ENCODE data around the gene GNAI3.

DNA sequence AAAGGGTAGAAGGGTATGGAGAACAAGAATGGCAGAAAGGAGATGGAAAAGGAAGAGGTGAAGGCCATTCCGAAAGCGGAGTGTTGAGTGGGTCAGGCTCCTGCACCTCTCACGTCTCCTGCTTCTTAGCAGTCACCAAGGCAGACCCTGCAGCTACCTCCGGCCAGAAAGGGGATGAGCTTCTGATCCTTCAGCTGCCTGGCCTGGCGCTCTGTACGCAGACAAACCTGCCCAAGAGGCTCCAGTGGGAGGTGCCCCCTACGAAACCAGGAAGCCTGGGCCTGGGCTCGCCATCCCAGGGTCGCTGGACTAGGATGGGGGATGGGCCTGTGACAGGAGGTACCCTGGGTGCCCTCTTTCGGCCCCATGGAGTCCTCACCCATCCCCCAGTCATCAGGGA is 5.8 kb upstream of the GNAI3 start:
- TF ChIP-seq CTCF (tag by site-specific recombination; IDR thresholded peaks at IDR 0.05) (no peak), EGR2 (tag by site-specific recombination; IDR thresholded peaks at IDR 0.05; ENCODE audit: low read depth) (no peak), ZNF837 (tag by site-specific recombination; IDR thresholded peaks at IDR 0.05) (no peak), REST (tag by site-specific recombination; IDR thresholded peaks at IDR 0.05) (no peak), ZNF426 (tag by site-specific recombination; IDR thresholded peaks at IDR 0.05) (no peak), RBAK (tag by site-specific recombination; IDR thresholded peaks at IDR 0.05) (no peak), PRDM4 (tag by site-specific recombination; IDR thresholded peaks at IDR 0.05) (no peak), ZFP37 (tag by site-specific recombination; IDR thresholded peaks at IDR 0.05) (no peak), ZNF624 (tag by site-specific recombination; IDR thresholded peaks at IDR 0.05) (no peak)
- TF ChIP-seq, protein P1, sequence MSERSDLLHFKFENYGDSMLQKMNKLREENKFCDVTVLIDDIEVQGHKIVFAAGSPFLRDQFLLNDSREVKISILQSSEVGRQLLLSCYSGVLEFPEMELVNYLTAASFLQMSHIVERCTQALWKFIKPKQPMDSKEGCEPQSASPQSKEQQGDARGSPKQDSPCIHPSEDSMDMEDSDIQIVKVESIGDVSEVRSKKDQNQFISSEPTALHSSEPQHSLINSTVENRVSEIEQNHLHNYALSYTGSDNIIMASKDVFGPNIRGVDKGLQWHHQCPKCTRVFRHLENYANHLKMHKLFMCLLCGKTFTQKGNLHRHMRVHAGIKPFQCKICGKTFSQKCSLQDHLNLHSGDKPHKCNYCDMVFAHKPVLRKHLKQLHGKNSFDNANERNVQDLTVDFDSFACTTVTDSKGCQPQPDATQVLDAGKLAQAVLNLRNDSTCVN (tag by site-specific recombination; optimal IDR thresholded peaks at IDR 0.05): no peak
- TF ChIP-seq, protein P2, sequence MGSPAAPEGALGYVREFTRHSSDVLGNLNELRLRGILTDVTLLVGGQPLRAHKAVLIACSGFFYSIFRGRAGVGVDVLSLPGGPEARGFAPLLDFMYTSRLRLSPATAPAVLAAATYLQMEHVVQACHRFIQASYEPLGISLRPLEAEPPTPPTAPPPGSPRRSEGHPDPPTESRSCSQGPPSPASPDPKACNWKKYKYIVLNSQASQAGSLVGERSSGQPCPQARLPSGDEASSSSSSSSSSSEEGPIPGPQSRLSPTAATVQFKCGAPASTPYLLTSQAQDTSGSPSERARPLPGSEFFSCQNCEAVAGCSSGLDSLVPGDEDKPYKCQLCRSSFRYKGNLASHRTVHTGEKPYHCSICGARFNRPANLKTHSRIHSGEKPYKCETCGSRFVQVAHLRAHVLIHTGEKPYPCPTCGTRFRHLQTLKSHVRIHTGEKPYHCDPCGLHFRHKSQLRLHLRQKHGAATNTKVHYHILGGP (tag by site-specific recombination; IDR thresholded peaks at IDR 0.05): no peak
- TF ChIP-seq, protein P3, sequence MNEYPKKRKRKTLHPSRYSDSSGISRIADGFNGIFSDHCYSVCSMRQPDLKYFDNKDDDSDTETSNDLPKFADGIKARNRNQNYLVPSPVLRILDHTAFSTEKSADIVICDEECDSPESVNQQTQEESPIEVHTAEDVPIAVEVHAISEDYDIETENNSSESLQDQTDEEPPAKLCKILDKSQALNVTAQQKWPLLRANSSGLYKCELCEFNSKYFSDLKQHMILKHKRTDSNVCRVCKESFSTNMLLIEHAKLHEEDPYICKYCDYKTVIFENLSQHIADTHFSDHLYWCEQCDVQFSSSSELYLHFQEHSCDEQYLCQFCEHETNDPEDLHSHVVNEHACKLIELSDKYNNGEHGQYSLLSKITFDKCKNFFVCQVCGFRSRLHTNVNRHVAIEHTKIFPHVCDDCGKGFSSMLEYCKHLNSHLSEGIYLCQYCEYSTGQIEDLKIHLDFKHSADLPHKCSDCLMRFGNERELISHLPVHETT (tag by site-specific recombination; IDR thresholded peaks at IDR 0.05): no peak
- TF ChIP-seq, protein P4, sequence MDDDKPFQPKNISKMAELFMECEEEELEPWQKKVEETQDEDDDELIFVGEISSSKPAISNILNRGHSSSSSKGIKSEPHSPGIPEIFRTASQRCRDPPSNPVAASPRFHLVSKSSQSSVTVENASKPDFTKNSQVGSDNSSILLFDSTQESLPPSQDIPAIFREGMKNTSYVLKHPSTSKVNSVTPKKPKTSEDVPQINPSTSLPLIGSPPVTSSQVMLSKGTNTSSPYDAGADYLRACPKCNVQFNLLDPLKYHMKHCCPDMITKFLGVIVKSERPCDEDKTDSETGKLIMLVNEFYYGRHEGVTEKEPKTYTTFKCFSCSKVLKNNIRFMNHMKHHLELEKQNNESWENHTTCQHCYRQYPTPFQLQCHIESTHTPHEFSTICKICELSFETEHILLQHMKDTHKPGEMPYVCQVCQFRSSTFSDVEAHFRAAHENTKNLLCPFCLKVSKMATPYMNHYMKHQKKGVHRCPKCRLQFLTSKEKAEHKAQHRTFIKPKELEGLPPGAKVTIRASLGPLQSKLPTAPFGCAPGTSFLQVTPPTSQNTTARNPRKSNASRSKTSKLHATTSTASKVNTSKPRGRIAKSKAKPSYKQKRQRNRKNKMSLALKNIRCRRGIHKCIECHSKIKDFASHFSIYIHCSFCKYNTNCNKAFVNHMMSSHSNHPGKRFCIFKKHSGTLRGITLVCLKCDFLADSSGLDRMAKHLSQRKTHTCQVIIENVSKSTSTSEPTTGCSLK (tag by site-specific recombination; IDR thresholded peaks at IDR 0.05): no peak
